HCT116 (cell line): ENCODE results near the gene TAGLN. TPM values are rescaled to one million over a fixed set of nuclear protein-coding genes. Genes with fewer than 3 reads are reported as not detected.
"Not testable (repeated sequence)": the region's sequence is repeated elsewhere in the genome, so short reads cannot be mapped to it uniquely, and the experiment has no call there.

Source experiments
- ATAC-seq: fragments of 200-7000 bp; cut with Tn5 transposase; 2 replicates; pipeline ENCODE4 v1.9.1; 2020; ENCODE audit warnings: mild to moderate bottlenecking, moderate library complexity
- BruUV-seq: library from RNA; stranded (reverse); fragments of 400-500 nt; replicated peaks from 2 replicates; lab custom pipeline; 2021; lab: Mats Ljungman, UMichigan
- CTCF ChIA-PET: fragments of 300-600 bp; sonication (Branson Sonifier 250); formaldehyde crosslinking; loops from one replicate; lab custom pipeline; 2021; ENCODE audit warnings: antibody characterized with exemption; lab: Charles Lee
- POLR2A ChIA-PET: fragments of 300-600, 350-600 bp; sonication (Branson Sonifier 250); formaldehyde crosslinking; loops from one replicate; lab custom pipeline; 2021; ENCODE audit warnings: antibody characterized with exemption; lab: Charles Lee
- RAD21 ChIA-PET, 2 experiments: fragments of 300-600 bp; sonication (Branson Sonifier 250); formaldehyde crosslinking; loops; one replicate each; lab custom pipeline; 2023; ENCODE audit warnings: low total read pairs in 2 of 2; ENCODE audit not compliant: uncharacterized antibody in 2 of 2, unreplicated experiment in 2 of 2, low non-redundant PET in 1 of 2; lab: Charles Lee
- DNase-seq: peaks from one replicate; pipeline ENCODE4 v3.0.0-alpha.2; 2010; ENCODE audit warnings: low read depth, low spot score
- H2AFZ ChIP-seq: fragments of 200-600 bp; shearing (Covaris generic), sonication (generic); 2 replicates; pipeline ENCODE4 v1.6.1; 2017; ENCODE audit warnings: low read depth, mixed run types, mixed read lengths, antibody characterized with exemption, low read length; ENCODE audit not compliant: poor library complexity, severe bottlenecking
- H3K27ac ChIP-seq: 2 replicates; pipeline ENCODE4 v1.5.1; 2012; ENCODE audit warnings: low read depth, low read length
- H3K27me3 ChIP-seq: fragments of 200-600 bp; sonication (generic); 2 replicates; pipeline ENCODE4 v1.6.1; 2016; ENCODE audit warnings: mixed run types, low read length, mixed read lengths; ENCODE audit not compliant: insufficient read depth
- H3K36me3 ChIP-seq, 2 experiments: fragments of 200-500 bp in 1 of 2; fragments of 200-600 bp in 1 of 2; sonication (Bioruptor generic) in 1 of 2; sonication (generic) in 1 of 2; 2 replicates each; pipeline versions ENCODE4 v1.5.1 to v1.6.1; 2014 to 2016; ENCODE audit warnings: low read length in 2 of 2, inconsistent platforms in 1 of 2, mixed read lengths in 1 of 2, mixed run types in 1 of 2; ENCODE audit not compliant: insufficient read depth in 2 of 2, control insufficient read depth in 1 of 2
- H3K4me1 ChIP-seq, 2 experiments: fragments of 200-600 bp in 1 of 2; sonication (generic) in 1 of 2; 2 replicates each; pipeline versions ENCODE4 v1.5.1 to v1.6.1; 2012 to 2017; ENCODE audit warnings: low read length in 2 of 2, inconsistent platforms in 1 of 2, mild to moderate bottlenecking in 1 of 2, mixed read lengths in 1 of 2, mixed run types in 1 of 2, moderate library complexity in 1 of 2; ENCODE audit not compliant: insufficient read depth in 2 of 2, control insufficient read depth in 1 of 2
- H3K4me2 ChIP-seq: fragments of 200-600 bp; sonication (generic); 2 replicates; pipeline ENCODE4 v1.6.1; 2017; ENCODE audit warnings: mixed run types, low read length, mixed read lengths
- H3K4me3 ChIP-seq, 2 experiments: fragments of 200-600 bp in 1 of 2; sonication (generic) in 1 of 2; replicated peaks in 1 of 2; 2 replicates each; pipeline ENCODE4 v1.5.1; 2011 to 2016; ENCODE audit warnings: low read length in 2 of 2, control low read depth in 1 of 2, low read depth in 1 of 2, mild to moderate bottlenecking in 1 of 2, mixed read lengths in 1 of 2, mixed run types in 1 of 2
- H3K79me2 ChIP-seq: fragments of 200-600 bp; sonication (generic); 2 replicates; pipeline ENCODE4 v1.6.1; 2017; ENCODE audit warnings: mild to moderate bottlenecking, mixed run types, low read length, moderate library complexity, mixed read lengths; ENCODE audit not compliant: insufficient read depth
- H3K9ac ChIP-seq: fragments of 200-600 bp; sonication (generic); 2 replicates; pipeline ENCODE4 v1.6.1; 2016; ENCODE audit warnings: low read length, mixed read lengths
- H3K9me2 ChIP-seq: fragments of 200-600 bp; sonication (generic), shearing (Covaris generic); 2 replicates; pipeline ENCODE4 v1.6.1; 2017; ENCODE audit warnings: mixed run types, mild to moderate bottlenecking, moderate library complexity; ENCODE audit not compliant: insufficient read depth
- H3K9me3 ChIP-seq, 2 experiments: fragments of 200-500 bp in 1 of 2; fragments of 200-600 bp in 1 of 2; sonication (Bioruptor generic) in 1 of 2; sonication (generic) in 1 of 2; 2 replicates each; pipeline ENCODE4 v1.6.1; 2014 to 2017; ENCODE audit warnings: low read length in 2 of 2, mixed read lengths in 2 of 2, inconsistent platforms in 1 of 2, low read depth in 1 of 2, mild to moderate bottlenecking in 1 of 2, mixed run types in 1 of 2, moderate library complexity in 1 of 2; ENCODE audit not compliant: control insufficient read depth in 1 of 2, insufficient read depth in 1 of 2
- H4K20me1 ChIP-seq: fragments of 200-600 bp; sonication (generic), shearing (Covaris generic); 2 replicates; pipeline ENCODE4 v1.6.1; 2017; ENCODE audit warnings: mixed run types, mild to moderate bottlenecking, moderate library complexity; ENCODE audit not compliant: insufficient read depth
- intact Hi-C: fragments of 100-400 bp; cut with micrococcal nuclease; formaldehyde crosslinking; loops from 2 replicates; pipeline ENCODE4 v1.10.0; 2022
- total RNA-seq: library from RNA; stranded (reverse); gene quantifications from one replicate; pipeline ENCODE4 v1.2.1, GENCODE V29; 2021; ENCODE audit not compliant: unreplicated experiment
- TF ChIP-seq, protein P1 (sequence below), 3 experiments: fragments of 200-600 bp in 1 of 3; sonication (generic) in 1 of 3; IDR thresholded peaks in 2 of 3; conservative IDR thresholded peaks in 1 of 3; 2 replicates each; pipeline ENCODE4 v1.5.1; 2012 to 2017; ENCODE audit warnings: low read depth in 2 of 3, low read length in 2 of 3, antibody characterized with exemption in 1 of 3, borderline replicate concordance in 1 of 3, control low read depth in 1 of 3, mild to moderate bottlenecking in 1 of 3, mixed read lengths in 1 of 3, mixed run types in 1 of 3, moderate library complexity in 1 of 3; ENCODE audit not compliant: insufficient read depth in 1 of 3

TAGLN gene
- total RNA-seq, 1 experiment from 2014 or later, result 10.0 TPM

- H3K9me2 ChIP-seq, H2AFZ ChIP-seq, H3K4me1 ChIP-seq, DNase-seq, RAD21 ChIA-PET, H3K27me3 ChIP-seq, H3K9me3 ChIP-seq, H3K79me2 ChIP-seq, H3K36me3 ChIP-seq, H4K20me1 ChIP-seq, CTCF ChIA-PET, H3K27ac ChIP-seq, intact Hi-C loops, POLR2A ChIA-PET, H3K9ac ChIP-seq: not testable (repeated sequence)
- H3K4me2 ChIP-seq, result peak overlapping the region; percentile 53
- H3K4me3 ChIP-seq, result peak overlapping the region in 1 of 2 experiments; percentile 22; a peak in 3 of 4 replicates
- TF ChIP-seq, protein P1, sequence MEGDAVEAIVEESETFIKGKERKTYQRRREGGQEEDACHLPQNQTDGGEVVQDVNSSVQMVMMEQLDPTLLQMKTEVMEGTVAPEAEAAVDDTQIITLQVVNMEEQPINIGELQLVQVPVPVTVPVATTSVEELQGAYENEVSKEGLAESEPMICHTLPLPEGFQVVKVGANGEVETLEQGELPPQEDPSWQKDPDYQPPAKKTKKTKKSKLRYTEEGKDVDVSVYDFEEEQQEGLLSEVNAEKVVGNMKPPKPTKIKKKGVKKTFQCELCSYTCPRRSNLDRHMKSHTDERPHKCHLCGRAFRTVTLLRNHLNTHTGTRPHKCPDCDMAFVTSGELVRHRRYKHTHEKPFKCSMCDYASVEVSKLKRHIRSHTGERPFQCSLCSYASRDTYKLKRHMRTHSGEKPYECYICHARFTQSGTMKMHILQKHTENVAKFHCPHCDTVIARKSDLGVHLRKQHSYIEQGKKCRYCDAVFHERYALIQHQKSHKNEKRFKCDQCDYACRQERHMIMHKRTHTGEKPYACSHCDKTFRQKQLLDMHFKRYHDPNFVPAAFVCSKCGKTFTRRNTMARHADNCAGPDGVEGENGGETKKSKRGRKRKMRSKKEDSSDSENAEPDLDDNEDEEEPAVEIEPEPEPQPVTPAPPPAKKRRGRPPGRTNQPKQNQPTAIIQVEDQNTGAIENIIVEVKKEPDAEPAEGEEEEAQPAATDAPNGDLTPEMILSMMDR (IDR thresholded peaks at IDR 0.05 in 2 of 3, conservative IDR thresholded peaks at IDR 0.05 in 1 of 3; ENCODE audit: borderline replicate concordance in 1 of 3, insufficient read depth in 1 of 3, low read depth in 2 of 3, low read length in 2 of 3), result peak in 1 of 3 experiments; percentile 15; a peak in 1 of 6 replicates
- BruUV-seq, result TSS peak; percentile 70
- ATAC-seq, result peak; percentile 89
These were observed 7.7 kb downstream of the TAGLN start for GRCh38 chr11:117206859-117207258.

GRCh38 chr11:117207481-117207880, 8.3 kb downstream of the TAGLN start:
- H3K9me2 ChIP-seq, ATAC-seq, H3K36me3 ChIP-seq, H3K9me3 ChIP-seq, H3K79me2 ChIP-seq, H3K9ac ChIP-seq, POLR2A ChIA-PET, intact Hi-C loops, H3K27ac ChIP-seq, H3K4me1 ChIP-seq, H3K4me3 ChIP-seq, H3K4me2 ChIP-seq, BruUV-seq, H4K20me1 ChIP-seq, DNase-seq, H3K27me3 ChIP-seq, H2AFZ ChIP-seq, CTCF ChIA-PET, RAD21 ChIA-PET: not testable (repeated sequence)
